G401 (cell line): ENCODE measurements around the gene TNFRSF1B. TPM values are rescaled to one million over a fixed set of nuclear protein-coding genes. Genes with fewer than 3 reads are reported as not detected.
"Not testable (repeated sequence)": the region's sequence is repeated elsewhere in the genome, so short reads cannot be mapped to it uniquely, and the experiment has no call there.

ENCODE experiments used
- DNase-seq: peaks from one replicate; pipeline ENCODE4 v3.0.0-alpha.2; 2015; ENCODE audit warnings: low spot score
- in situ Hi-C: cut with HindIII; loops from 2 replicates; pipeline ENCODE4 v1.10.0; 2016; ENCODE audit warnings: low sequenced_read_pairs, mixed read lengths
- total RNA-seq: library from RNA; depleted of rRNA; stranded (reverse); fragments of >200 nt; shearing (Covaris generic); gene quantifications from 2 replicates; pipeline ENCODE4 v1.2.3, GENCODE V29; 2014

TNFRSF1B gene
- total RNA-seq, 1 experiment from 2014 or later = not detected

GRCh38 chr1:12203216-12204007, 36.6 kb downstream of the TNFRSF1B start:
- in situ Hi-C loops = no loop called here

GRCh38 chr1:12204140-12204539, 37.3 kb downstream of the TNFRSF1B start:
- in situ Hi-C loops = no loop called here
- no peak for DNase-seq

More at GRCh38 chr1:12203216-12204007, 36.6 kb downstream of the TNFRSF1B start:
- DNase-seq = no peak

- no peak for DNase-seq
- in situ Hi-C loops = no loop called here
These were observed 38.2 kb downstream of the TNFRSF1B start for GRCh38 chr1:12204754-12205658.

GRCh38 chr1:12206238-12206637, 39.4 kb downstream of the TNFRSF1B start:
- in situ Hi-C loops = no loop called here
- DNase-seq = no peak

- no peak for DNase-seq
- in situ Hi-C loops = no loop called here
These were observed 40.1 kb downstream of the TNFRSF1B start for GRCh38 chr1:12206792-12207424.

DNA sequence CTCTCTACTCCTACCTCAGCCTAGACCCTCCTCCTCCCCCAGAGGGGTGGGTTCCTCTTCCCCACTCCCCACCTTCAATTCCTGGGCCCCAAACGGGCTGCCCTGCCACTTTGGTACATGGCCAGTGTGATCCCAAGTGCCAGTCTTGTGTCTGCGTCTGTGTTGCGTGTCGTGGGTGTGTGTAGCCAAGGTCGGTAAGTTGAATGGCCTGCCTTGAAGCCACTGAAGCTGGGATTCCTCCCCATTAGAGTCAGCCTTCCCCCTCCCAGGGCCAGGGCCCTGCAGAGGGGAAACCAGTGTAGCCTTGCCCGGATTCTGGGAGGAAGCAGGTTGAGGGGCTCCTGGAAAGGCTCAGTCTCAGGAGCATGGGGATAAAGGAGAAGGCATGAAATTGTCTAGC, 41.5 kb downstream of the TNFRSF1B start:
- DNase-seq = no peak
- in situ Hi-C loops = no loop called here

- in situ Hi-C loops = no loop called here
- DNase-seq = peak; percentile 82
These were observed 42.1 kb downstream of the TNFRSF1B start for GRCh38 chr1:12208764-12209494.

DNA sequence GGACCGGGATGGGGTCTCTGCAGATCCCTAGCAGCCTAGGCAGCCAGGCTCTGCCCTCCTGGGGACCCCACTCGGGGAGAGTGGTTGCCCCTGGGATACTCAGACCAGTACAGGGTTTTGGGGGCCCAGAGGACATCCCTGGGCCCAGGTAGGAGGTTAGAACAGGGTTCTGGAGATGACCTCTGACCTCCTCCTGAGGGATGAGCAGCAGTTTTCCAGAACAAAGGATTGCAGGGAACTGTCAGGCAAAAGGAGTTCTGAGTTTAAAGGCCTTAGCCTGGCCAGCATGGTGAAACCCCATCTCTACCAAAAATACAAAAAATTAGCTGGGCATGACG, 42.7 kb downstream of the TNFRSF1B start:
- in situ Hi-C loops = no loop called here

GRCh38 chr1:12215118-12215961, 48.5 kb downstream of the TNFRSF1B start:
- in situ Hi-C loops = no loop called here
- DNase-seq = peak; percentile 31

More for the DNA sequence above, 42.7 kb downstream of the TNFRSF1B start:
- no peak for DNase-seq

DNA sequence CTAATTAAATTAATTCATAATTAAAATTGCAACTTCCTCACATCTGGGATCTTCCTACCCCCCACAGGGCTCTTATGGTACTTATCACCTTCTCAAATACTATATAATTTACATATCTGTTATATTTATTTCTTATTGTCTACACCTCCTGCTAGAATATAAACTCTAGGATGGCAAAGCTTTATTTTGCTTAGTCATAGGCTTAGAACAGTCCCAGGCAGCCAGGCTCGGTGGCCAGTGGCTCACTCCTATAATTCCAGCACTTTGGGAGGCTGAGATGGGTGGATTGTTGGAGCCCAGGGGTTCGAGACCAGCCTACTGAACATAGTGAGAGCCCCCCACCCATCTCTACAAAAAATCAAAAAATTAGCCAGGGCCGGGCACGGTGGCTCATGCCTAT, 53.0 kb downstream of the TNFRSF1B start:
- no peak for DNase-seq
- in situ Hi-C loops = no loop called here

- in situ Hi-C loops = no loop called here
- DNase-seq = no peak
These were observed 54.1 kb downstream of the TNFRSF1B start for GRCh38 chr1:12220890-12221289.

GRCh38 chr1:12222700-12223099, 55.9 kb downstream of the TNFRSF1B start:
- DNase-seq, in situ Hi-C loops: not testable (repeated sequence)

DNA sequence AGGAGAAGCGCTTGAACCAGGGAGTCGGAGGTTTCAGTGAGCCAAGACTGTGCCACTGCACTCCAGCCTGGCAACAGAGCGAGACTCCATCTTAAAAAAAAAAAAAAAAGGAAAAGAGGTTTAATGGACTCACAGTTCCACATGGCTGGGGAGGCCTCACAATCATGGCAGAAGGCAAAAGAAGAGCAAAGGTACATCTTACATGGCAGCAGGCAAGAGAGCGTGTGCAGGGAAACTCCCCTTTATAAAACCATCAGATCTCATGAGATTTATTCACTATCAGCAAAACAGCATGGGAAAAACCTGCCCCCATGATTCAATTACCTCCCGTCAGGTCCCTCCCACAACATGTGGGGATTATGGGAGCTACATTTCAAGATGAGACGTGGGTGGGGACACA, 57.3 kb downstream of the TNFRSF1B start:
- in situ Hi-C loops, DNase-seq: not testable (repeated sequence)

GRCh38 chr1:12228979-12229378, 62.2 kb downstream of the TNFRSF1B start:
- in situ Hi-C loops = no loop called here

DNA sequence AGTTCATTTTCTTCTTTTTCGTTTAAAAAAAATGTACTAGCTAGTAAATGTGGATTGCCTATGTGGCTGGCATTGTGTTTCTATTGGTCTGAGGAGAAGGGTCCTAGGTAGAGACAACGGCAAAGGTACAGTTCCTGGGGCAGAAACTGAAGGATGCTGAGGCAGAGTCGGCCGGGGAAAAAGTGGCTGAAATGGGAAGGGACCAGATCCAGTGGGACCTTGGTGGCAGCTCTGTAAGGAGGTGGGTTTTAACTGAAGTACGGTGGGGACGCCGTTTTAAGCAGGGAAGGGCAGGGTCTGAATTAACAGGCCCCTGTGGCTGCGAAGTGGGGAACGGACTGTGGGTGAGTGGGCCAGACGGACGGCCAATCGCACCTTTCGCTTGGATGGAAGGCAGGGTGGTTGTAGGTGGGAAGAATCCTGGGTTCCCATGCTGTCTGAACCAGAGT, 62.6 kb downstream of the TNFRSF1B start:
- no peak for DNase-seq
- in situ Hi-C loops = no loop called here

More at GRCh38 chr1:12228979-12229378, 62.2 kb downstream of the TNFRSF1B start:
- DNase-seq = no peak

DNA sequence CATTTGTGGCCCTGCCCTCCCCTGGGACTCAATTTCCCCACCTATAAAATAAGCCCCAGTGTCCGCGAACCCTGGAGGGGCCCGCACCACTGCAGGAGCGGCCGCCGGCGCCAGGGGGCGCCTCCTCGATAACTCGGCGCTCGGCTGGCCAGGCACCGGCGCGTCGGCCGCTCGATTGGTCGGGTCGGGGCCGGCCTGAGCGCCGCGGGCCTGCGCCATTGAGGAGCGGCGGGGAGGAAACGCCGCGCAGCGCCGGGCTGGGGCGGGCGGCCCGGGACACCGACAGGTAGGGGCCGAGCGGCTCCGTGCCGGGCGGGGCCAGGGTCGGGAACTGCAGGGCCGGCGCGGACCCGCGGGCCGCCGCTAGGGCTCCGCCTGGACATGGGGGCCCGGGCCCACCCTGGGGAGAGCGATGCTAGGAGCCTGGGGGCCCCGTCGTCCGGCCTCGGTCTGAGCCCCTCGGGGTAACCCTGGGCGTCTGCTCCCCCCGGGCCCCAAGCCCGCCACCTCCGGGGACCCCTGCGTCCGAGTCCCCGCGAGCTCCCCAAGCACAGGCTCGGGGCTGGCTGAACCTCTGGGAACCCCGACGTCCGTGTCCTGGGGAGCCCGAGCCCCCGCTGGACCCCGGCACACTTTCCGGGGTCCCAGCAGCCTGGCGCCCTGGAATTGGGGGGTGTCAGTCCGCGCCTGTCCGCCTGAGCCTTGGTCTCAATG, 63.2 kb downstream of the TNFRSF1B start, which contains the start of gene VPS13D:
VPS13D (plus strand) TSS at position 196 of the 714 bp plus-strand sequence. CDS start 4,237 bp downstream, outside the sequence.
- DNase-seq = peak; percentile 76
- in situ Hi-C loops = no loop called here

- DNase-seq = peak; percentile 26
- in situ Hi-C loops = no loop called here
These were observed 63.9 kb downstream of the TNFRSF1B start for GRCh38 chr1:12230549-12231275.
